AG09319 (cell line): ENCODE results near the gene PHF3.

Experiments used
- DNase-seq: peaks from one replicate; pipeline ENCODE4 v3.0.0-alpha.2; 2010; ENCODE audit warnings: low read depth; ENCODE audit errors: extremely low read depth
- CTCF ChIP-seq: IDR thresholded peaks from 2 replicates; pipeline ENCODE4 v1.5.1; 2011; ENCODE audit warnings: low read depth, mild to moderate bottlenecking, inconsistent platforms, low read length, moderate library complexity

PHF3 gene

DNA sequence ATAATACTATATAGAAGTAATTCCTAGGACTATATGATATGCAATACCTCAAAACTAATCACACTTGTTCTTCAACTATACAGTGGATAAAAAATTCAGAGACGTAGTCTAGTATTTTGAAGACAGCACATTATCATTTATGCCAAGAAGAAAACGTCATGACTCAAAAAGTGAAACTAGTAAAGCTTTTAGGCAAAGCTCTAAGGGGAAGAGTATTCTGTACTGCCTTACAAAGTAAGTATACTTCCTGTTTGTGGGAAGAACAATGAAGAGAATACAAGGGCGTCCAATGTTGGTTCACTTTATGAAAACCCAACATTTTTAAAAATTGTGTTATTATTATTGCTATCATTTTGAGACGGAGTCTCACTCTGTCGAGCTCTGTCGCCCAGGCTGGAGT lies 35.5 kb upstream of the PHF3 start:
- no peak for DNase-seq
- no peak for TF ChIP-seq CTCF

- no peak for DNase-seq
- TF ChIP-seq CTCF: no peak
These were observed 26.4 kb upstream of the PHF3 start for GRCh38 chr6:63609231-63609630.

- DNase-seq: no peak
- TF ChIP-seq CTCF: no peak
These were observed 24.7 kb upstream of the PHF3 start for GRCh38 chr6:63610944-63611343.

DNA sequence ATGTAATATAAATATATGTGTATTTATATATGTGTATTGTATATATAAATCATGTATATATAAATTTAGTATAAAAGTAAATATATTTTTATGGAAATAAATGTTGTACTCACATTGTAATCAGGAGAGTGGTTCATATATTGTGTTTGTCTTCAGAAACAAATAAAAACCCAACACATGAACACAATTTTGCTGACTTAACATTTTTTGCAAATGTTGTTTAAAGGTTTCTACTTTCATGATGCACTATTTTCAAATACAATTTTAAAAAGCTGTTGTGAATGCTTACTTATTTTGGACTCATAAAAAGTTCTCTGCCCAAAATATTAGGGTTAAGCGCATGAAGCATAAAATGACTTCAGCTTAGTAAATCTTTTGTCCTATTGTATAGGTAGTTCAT lies 24.0 kb upstream of the PHF3 start:
- DNase-seq: no peak
- TF ChIP-seq CTCF: no peak

- no peak for TF ChIP-seq CTCF
- DNase-seq: no peak
These were observed 20.0 kb upstream of the PHF3 start for GRCh38 chr6:63615590-63615989.

DNA sequence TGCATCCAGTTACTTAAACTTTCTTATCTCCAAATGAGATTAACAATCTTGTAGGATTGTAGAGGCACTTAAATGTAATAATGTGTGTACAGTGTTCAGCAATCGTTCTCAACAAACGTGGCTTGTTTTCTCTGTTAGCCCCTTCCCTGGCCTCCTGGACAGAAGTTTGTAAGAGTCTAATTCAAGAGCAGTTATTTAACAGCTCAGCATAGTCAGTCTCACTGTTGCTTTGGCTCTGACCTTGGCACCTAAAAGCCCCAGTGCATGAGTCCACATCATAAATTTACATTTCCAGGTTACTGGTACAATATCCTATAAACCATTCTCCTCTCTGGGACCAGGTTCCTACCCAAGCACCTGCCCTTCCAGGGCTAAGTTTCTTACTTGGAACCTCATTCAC lies 11.5 kb upstream of the PHF3 start:
- TF ChIP-seq CTCF: no peak
- DNase-seq: no peak

GRCh38 chr6:63630466-63630865 lies 5.1 kb upstream of the PHF3 start:
- no peak for TF ChIP-seq CTCF
- DNase-seq: no peak
